Measurements from ENCODE around the gene ANAPC13. TPM values are rescaled to one million over a fixed set of nuclear protein-coding genes. Genes with fewer than 3 reads are reported as not detected.

The ANAPC13 gene
- total and polyA plus RNA-seq, 10 of the 15 experiments (the other 5 are each of a cell fraction or from before 2014, with no cell fraction given) = 34.9 to 139 (median 83.0) TPM

- TF ChIP-seq PAX5 (IDR thresholded peaks at IDR 0.05; ENCODE audit: borderline replicate concordance, low read depth, low read length) (no peak), SRF (IDR thresholded peaks at IDR 0.05; ENCODE audit: low read depth in 2 of 2, low read length in 2 of 2) (no peak), HDAC6 (IDR thresholded peaks at IDR 0.05; ENCODE audit: unreplicated experiment) (no peak), ZNF592 (IDR thresholded peaks at IDR 0.05) (peak; percentile 65; the same call in 1 of the 2 replicates), KLF5 (IDR thresholded peaks at IDR 0.05; ENCODE audit: partially characterized antibody) (no peak)
Measured at GRCh38 chr3:134496471-134497071, 10.8 kb upstream of the ANAPC13 start (continued).

GRCh38 chr3:134495980-134496379, 10.2 kb upstream of the ANAPC13 start:
- ATAC-seq (no peak), DNase-seq (ENCODE audit: low read depth, low spot score) (no peak), FAIRE-seq (no peak)
- ChIA-PET RAD21 (ENCODE audit: unreplicated experiment) (no interaction called here), POLR2A (no interaction called here), CTCF (interaction anchor here (1.5 to 3.4 kb wide), 3 partner anchors 12 to 41 kb away, joined by 4 to 30 read pairs (median 7); no protein-coding TSS in a partner anchor), SMC1A (ENCODE audit: uncharacterized antibody, unreplicated experiment) (interaction anchor here (1.1 kb wide), 1 partner anchor 10 kb away, joined by 3 read pairs; no protein-coding TSS in a partner anchor)
- Histone ChIP-seq H3K4me2 (ENCODE audit: control insufficient read depth, insufficient read depth) (no peak overlapping the region), H3K4me3 (no peak overlapping the region), H4K20me1 (ENCODE audit: control insufficient read depth, insufficient read depth) (no peaks in the 10 kb centered on the region), H3K4me1 (ENCODE audit: control insufficient read depth, insufficient read depth, low read length) (peaks cover 6% of the 10 kb centered on the region; the same call in 1 of the 2 replicates), H3K79me2 (ENCODE audit: control insufficient read depth, insufficient read depth, low read length) (peaks cover 7% of the 10 kb centered on the region), H3K9ac (ENCODE audit: control insufficient read depth, insufficient read depth, low read length) (no peak overlapping the region), H2AFZ (ENCODE audit: control insufficient read depth, low read depth, low read length) (no peak overlapping the region), H3K9me3 (replicated peaks; ENCODE audit: control insufficient read depth, insufficient read depth, low read length) (no peaks in the 10 kb centered on the region; the same call in 2 of the 3 replicates), H3K27me3 (replicated peaks in 1 of 2; ENCODE audit: control insufficient read depth in 2 of 2, insufficient read depth in 2 of 2, low read length in 1 of 2) (no peaks in the 10 kb centered on the region), H3K27ac (ENCODE audit: control insufficient read depth, insufficient read depth) (no peak overlapping the region), H3K36me3 (ENCODE audit: control insufficient read depth in 2 of 2, insufficient read depth in 2 of 2, low read length in 1 of 2) (peaks cover 0 to 4% of the 10 kb centered on the region in 2 experiments; a peak in 1 of 4 replicates)
- TF ChIP-seq SKIL (IDR thresholded peaks at IDR 0.05; ENCODE audit: low read depth, poor library complexity, severe bottlenecking) (no peak), JUND (IDR thresholded peaks at IDR 0.05; ENCODE audit: low read depth, low read length) (no peak), MYC (IDR thresholded peaks at IDR 0.05; ENCODE audit: insufficient read depth, insufficient read length, insufficient replicate concordance, low read length, severe bottlenecking) (no peak), EGR1 (IDR thresholded peaks at IDR 0.05; ENCODE audit: borderline replicate concordance in 1 of 2, low read depth in 2 of 2, low read length in 2 of 2) (no peak), HSF1 (IDR thresholded peaks at IDR 0.05; ENCODE audit: low read depth, low read length) (no peak)
- intact Hi-C loops (cut with micrococcal nuclease; ENCODE audit: unreplicated experiment) = no loop called here
- in situ Hi-C loops (cut with MboI) = loop anchor here (25.0 kb wide), 1 partner anchor 1034 kb away; no protein-coding TSS in a partner anchor
- BruUV-seq (replicated peaks) = no TSS peak
